ENCODE measurements around the gene NMT1. TPM values are rescaled to one million over a fixed set of nuclear protein-coding genes. Genes with fewer than 3 reads are reported as not detected.

NMT1 gene
- total RNA-seq, 1 experiment from 2014 or later, result 152 TPM

DNA sequence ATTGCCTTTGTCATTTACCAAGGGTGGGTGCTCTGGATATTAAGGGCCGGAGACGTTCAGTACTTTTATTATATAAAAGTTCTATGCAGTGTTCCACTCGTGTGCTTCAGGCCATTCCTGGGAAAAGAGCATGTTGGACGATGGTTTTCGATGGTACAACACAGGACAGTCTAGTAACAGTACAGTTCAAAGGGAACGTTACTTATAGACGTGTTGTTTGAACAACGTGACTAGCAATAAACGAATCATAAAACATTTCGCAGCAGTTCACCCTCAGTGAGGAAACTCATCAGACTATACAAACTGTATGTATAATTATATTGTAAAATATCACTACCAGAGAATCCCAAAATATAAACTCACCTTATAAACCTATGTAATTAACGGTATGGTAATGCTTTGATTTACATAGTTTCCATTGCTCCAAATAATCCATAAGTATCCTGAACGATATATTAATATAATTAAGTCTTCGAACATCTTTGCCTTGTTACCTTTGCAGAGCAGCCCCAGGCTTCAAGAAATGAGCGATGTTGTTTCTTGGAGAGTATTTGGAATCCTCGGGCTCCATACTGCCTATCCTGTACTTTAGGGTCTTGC, 589 bp downstream of the NMT1 start:
- Mint-ChIP-seq H3K27ac (peak overlapping the region; percentile 76), H3K27me3 (ENCODE audit: low read depth) (no peaks in the 10 kb centered on the region), H3K4me3 (peak overlapping the region; percentile 99), H3K9me3 (no peaks in the 10 kb centered on the region), H3K36me3 (peaks cover 6% of the 10 kb centered on the region), H3K4me1 (peaks cover 4% of the 10 kb centered on the region)
- DNase-seq (ENCODE audit: low spot score), result no peak
- ChIA-PET CTCF (interaction anchor here (0.6 to 2.7 kb wide), 8 partner anchors 12 to 141 kb away, joined by 3 to 19 read pairs (median 4); partner anchors contain the start of gene ACBD4), POLR2A (interaction anchor here (0.6 to 1.3 kb wide), 5 partner anchors 23 to 86 kb away, joined by 3 to 11 read pairs (median 3); partner anchors contain the start of gene HEXIM1)
- no peak for ATAC-seq
- TF ChIP-seq, protein P1, sequence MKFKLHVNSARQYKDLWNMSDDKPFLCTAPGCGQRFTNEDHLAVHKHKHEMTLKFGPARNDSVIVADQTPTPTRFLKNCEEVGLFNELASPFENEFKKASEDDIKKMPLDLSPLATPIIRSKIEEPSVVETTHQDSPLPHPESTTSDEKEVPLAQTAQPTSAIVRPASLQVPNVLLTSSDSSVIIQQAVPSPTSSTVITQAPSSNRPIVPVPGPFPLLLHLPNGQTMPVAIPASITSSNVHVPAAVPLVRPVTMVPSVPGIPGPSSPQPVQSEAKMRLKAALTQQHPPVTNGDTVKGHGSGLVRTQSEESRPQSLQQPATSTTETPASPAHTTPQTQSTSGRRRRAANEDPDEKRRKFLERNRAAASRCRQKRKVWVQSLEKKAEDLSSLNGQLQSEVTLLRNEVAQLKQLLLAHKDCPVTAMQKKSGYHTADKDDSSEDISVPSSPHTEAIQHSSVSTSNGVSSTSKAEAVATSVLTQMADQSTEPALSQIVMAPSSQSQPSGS (CRISPR knock-in tag; IDR thresholded peaks at IDR 0.05; ENCODE audit: borderline replicate concordance, low read depth), result no peak
- TF ChIP-seq, protein P2, sequence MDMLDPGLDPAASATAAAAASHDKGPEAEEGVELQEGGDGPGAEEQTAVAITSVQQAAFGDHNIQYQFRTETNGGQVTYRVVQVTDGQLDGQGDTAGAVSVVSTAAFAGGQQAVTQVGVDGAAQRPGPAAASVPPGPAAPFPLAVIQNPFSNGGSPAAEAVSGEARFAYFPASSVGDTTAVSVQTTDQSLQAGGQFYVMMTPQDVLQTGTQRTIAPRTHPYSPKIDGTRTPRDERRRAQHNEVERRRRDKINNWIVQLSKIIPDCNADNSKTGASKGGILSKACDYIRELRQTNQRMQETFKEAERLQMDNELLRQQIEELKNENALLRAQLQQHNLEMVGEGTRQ (CRISPR knock-in tag; IDR thresholded peaks at IDR 0.05), result no peak
- no peak for TF ChIP-seq GABPB1 (CRISPR knock-in tag; IDR thresholded peaks at IDR 0.05)
- TF ChIP-seq ESRRA (CRISPR knock-in tag; IDR thresholded peaks at IDR 0.05; ENCODE audit: borderline replicate concordance), result no peak
- TF ChIP-seq HMGA2 (CRISPR knock-in tag; IDR thresholded peaks at IDR 0.05), result no peak
- TF ChIP-seq, protein P3, sequence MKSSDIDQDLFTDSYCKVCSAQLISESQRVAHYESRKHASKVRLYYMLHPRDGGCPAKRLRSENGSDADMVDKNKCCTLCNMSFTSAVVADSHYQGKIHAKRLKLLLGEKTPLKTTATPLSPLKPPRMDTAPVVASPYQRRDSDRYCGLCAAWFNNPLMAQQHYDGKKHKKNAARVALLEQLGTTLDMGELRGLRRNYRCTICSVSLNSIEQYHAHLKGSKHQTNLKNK (CRISPR knock-in tag; IDR thresholded peaks at IDR 0.05), result no peak
- TF ChIP-seq, protein P4, sequence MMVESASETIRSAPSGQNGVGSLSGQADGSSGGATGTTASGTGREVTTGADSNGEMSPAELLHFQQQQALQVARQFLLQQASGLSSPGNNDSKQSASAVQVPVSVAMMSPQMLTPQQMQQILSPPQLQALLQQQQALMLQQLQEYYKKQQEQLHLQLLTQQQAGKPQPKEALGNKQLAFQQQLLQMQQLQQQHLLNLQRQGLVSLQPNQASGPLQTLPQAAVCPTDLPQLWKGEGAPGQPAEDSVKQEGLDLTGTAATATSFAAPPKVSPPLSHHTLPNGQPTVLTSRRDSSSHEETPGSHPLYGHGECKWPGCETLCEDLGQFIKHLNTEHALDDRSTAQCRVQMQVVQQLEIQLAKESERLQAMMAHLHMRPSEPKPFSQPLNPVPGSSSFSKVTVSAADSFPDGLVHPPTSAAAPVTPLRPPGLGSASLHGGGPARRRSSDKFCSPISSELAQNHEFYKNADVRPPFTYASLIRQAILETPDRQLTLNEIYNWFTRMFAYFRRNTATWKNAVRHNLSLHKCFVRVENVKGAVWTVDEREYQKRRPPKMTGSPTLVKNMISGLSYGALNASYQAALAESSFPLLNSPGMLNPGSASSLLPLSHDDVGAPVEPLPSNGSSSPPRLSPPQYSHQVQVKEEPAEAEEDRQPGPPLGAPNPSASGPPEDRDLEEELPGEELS (CRISPR knock-in tag; IDR thresholded peaks at IDR 0.05), result no peak
- TF ChIP-seq NFATC4 (CRISPR knock-in tag; IDR thresholded peaks at IDR 0.05), result no peak
- TF ChIP-seq, protein P5, sequence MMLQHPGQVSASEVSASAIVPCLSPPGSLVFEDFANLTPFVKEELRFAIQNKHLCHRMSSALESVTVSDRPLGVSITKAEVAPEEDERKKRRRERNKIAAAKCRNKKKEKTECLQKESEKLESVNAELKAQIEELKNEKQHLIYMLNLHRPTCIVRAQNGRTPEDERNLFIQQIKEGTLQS (CRISPR knock-in tag; conservative IDR thresholded peaks at IDR 0.05), result no peak
- no peak for TF ChIP-seq TEAD1 (CRISPR knock-in tag; IDR thresholded peaks at IDR 0.05)
- TF ChIP-seq ELF4 (CRISPR knock-in tag; IDR thresholded peaks at IDR 0.05; ENCODE audit: low read depth), result no peak
- no peak for TF ChIP-seq NR1H2 (CRISPR knock-in tag; IDR thresholded peaks at IDR 0.05)
- TF ChIP-seq SMAD4 (CRISPR knock-in tag; IDR thresholded peaks at IDR 0.05), result no peak
- TF ChIP-seq JAZF1 (CRISPR knock-in tag; IDR thresholded peaks at IDR 0.05), result no peak

DNA sequence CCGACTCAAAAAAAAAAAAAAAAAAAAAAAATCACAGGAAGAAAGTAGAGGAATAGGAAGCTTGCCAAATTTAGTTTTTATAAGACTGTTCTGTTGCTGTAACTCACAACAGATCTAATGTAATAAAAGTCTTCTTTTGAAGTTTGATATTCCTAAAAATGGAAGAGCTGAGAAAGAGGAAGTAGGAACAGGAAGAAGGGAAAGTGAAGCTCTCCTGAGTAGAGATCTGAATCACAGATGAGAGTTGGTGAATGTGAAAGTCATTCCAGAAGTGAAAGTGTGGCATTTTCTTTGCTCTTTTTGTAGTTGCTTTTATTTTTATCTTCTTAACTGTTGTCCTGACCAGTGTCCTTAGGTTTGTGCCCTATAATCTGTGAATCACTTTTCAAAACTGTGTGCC, 2.1 kb downstream of the NMT1 start:
- ChIA-PET CTCF (interaction anchor here (1.4 kb wide), 1 partner anchor 72 kb away, joined by 4 read pairs; the partner anchor contains the start of gene ACBD4), POLR2A (interaction anchor here (1.0 kb wide), 1 partner anchor 12 kb away, joined by 4 read pairs; no protein-coding TSS in a partner anchor)
- Mint-ChIP-seq H3K4me3 (peak overlapping the region; percentile 16), H3K36me3 (peaks cover 21% of the 10 kb centered on the region), H3K27me3 (ENCODE audit: low read depth) (no peaks in the 10 kb centered on the region), H3K9me3 (no peaks in the 10 kb centered on the region), H3K4me1 (peaks cover 4% of the 10 kb centered on the region), H3K27ac (peak overlapping the region; percentile 23; the same call in 1 of the 2 replicates)
- no peak for TF ChIP-seq CBFB (CRISPR knock-in tag; IDR thresholded peaks at IDR 0.05; ENCODE audit: low read depth)
- no peak for TF ChIP-seq ZNF219 (CRISPR knock-in tag; IDR thresholded peaks at IDR 0.05; ENCODE audit: borderline replicate concordance)
- TF ChIP-seq, protein P6, sequence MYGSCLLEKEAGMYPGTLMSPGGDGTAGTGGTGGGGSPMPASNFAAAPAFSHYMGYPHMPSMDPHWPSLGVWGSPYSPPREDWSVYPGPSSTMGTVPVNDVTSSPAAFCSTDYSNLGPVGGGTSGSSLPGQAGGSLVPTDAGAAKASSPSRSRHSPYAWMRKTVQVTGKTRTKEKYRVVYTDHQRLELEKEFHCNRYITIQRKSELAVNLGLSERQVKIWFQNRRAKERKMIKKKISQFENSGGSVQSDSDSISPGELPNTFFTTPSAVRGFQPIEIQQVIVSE (CRISPR knock-in tag; IDR thresholded peaks at IDR 0.05; ENCODE audit: borderline replicate concordance), result no peak
- TF ChIP-seq JUN (CRISPR knock-in tag; IDR thresholded peaks at IDR 0.05), result no peak
- TF ChIP-seq, protein P7, sequence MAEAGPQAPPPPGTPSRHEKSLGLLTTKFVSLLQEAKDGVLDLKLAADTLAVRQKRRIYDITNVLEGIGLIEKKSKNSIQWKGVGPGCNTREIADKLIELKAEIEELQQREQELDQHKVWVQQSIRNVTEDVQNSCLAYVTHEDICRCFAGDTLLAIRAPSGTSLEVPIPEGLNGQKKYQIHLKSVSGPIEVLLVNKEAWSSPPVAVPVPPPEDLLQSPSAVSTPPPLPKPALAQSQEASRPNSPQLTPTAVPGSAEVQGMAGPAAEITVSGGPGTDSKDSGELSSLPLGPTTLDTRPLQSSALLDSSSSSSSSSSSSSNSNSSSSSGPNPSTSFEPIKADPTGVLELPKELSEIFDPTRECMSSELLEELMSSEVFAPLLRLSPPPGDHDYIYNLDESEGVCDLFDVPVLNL (CRISPR knock-in tag; IDR thresholded peaks at IDR 0.05; ENCODE audit: borderline replicate concordance, low read depth), result no peak
- TF ChIP-seq, protein P8, sequence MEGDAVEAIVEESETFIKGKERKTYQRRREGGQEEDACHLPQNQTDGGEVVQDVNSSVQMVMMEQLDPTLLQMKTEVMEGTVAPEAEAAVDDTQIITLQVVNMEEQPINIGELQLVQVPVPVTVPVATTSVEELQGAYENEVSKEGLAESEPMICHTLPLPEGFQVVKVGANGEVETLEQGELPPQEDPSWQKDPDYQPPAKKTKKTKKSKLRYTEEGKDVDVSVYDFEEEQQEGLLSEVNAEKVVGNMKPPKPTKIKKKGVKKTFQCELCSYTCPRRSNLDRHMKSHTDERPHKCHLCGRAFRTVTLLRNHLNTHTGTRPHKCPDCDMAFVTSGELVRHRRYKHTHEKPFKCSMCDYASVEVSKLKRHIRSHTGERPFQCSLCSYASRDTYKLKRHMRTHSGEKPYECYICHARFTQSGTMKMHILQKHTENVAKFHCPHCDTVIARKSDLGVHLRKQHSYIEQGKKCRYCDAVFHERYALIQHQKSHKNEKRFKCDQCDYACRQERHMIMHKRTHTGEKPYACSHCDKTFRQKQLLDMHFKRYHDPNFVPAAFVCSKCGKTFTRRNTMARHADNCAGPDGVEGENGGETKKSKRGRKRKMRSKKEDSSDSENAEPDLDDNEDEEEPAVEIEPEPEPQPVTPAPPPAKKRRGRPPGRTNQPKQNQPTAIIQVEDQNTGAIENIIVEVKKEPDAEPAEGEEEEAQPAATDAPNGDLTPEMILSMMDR (IDR thresholded peaks at IDR 0.05), result no peak
- TF ChIP-seq ESRRA (CRISPR knock-in tag; IDR thresholded peaks at IDR 0.05; ENCODE audit: borderline replicate concordance), result no peak
- ATAC-seq, result no peak
- no peak for DNase-seq (ENCODE audit: low spot score)
